HG03520 (cell line): Measurements from ENCODE around the gene TNNT2.

ENCODE experiments used
- ATAC-seq: cut with Tn5 transposase; IDR thresholded peaks from one replicate; pipeline ENCODE4 v1.9.1; 2021; ENCODE audit warnings: mild to moderate bottlenecking, moderate library complexity; ENCODE audit not compliant: unreplicated experiment

TNNT2 gene

DNA sequence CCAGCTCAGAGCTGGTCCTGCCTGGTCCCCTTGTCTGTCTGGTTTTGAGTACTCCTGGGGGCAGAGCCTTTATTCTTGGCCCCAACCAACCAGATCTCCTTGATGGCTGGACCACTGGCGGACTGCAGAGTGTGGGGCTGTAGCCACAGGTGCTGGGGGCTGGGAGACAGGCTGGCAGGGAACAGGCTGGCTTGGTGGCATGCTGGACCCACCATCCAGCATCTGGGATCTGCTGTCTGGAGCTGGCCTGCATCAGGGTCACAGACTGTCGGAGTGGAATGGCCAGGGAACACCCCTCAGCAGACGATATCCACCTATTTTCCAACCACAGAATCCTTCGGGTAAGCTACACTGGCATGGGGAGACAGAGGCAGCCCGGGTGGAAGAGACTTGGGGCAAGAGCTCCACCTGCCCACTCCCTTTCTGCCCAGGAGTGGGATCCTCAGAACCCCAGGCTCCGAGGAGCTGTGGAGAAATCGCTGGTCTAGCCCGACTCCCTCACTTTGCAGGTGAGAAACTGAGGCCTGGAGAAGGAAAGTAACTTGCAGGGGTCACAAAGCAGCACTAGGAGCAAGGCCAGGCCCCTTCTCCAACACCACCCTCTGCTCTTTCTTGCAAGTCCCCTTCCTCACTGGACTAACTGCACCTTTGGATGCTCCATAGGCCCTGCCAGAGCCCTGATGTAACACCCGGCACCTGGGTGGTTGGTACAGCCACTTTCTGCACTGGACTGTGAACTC lies 40.6 kb downstream of the TNNT2 start:
- ATAC-seq = no peak

DNA sequence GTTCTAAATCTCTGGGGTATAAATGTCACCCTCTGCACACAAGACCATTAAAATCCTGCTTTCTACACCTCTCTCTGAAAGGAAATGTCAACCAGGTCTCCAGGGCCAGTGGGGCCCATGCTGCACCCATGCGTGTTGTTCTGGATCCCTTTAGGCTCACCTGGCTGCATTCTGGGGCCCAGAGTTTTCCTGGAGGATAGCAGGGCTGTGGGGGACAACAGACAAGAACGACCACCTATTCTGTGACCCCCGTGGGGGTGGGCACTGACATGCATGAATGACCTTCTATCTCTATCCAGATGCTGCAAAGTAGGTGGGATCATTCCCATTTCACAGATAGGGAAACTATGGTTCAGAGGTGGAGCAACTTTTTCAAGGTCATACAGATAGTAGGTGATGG lies 41.6 kb downstream of the TNNT2 start:
- ATAC-seq = no peak

DNA sequence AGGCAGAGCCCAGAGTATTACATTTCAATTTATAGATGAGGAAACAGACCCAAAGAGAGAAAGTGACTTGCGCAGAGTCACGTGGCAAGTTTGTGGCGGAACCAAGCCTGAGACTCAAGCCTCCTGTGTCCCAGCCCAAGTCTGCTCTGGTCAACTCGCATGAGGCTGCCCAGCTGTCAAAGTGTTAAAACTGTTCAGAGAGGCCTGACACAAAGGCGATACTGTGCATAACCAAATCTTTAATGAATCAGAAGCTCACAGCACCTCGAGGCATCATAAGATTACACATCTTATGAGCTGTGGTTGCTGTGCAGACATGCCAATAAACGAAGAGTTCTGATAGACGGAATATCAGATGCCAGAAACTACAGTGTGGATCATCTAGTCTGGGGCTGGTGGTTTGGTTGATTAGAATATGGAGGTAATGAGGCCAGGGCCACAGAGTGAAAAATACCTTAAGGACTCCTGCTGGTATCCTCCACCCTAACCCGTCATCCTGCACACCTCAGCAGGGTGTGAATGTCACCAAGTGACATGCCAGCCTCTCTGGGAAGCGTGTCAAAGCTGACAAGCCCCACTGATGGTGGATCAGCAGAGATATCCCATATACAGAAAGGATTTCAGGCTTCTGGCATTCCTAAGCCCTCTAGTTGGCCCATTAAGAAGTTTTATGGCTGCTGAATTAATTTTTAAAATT lies 42.2 kb downstream of the TNNT2 start:
- no peak for ATAC-seq

DNA sequence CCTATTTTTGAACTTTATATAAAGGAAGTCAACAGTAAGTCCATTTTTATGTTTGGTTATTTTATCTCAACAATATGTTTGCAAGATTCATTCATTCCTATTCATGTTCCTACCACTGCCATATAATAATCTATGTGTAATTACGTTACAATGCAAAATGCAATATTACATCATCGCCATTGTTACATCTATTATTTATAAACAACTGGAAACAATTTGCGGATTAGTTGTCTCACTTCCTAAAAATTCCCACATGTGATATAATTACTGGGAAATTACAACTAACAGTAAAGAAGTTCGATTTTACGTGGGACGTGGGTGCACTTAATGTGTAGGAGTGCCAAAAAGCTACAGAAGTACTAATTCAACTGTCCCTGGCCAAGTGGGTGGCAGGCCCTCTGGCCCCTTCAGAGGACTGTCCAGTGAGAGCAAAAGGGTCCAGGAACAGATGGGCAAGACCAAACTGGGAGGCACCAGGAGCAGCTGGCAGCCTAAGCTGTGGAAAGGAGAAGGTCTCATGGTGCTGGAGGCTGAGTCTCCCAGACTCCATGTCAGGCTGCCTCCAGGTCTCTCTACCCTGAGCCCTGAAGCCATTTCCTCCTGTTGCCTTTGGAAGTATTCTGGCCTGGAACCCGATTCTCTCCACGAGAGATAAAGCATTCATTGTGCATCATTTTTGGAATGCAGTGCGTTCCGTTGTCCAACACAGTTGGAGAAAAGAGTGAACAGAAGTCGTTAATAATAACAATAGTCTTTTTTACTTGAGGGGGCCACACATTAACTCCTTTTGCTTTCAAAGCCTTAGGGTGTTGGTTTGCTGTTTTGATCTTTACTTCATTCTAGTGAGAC lies 42.9 kb downstream of the TNNT2 start:
- ATAC-seq = no peak

DNA sequence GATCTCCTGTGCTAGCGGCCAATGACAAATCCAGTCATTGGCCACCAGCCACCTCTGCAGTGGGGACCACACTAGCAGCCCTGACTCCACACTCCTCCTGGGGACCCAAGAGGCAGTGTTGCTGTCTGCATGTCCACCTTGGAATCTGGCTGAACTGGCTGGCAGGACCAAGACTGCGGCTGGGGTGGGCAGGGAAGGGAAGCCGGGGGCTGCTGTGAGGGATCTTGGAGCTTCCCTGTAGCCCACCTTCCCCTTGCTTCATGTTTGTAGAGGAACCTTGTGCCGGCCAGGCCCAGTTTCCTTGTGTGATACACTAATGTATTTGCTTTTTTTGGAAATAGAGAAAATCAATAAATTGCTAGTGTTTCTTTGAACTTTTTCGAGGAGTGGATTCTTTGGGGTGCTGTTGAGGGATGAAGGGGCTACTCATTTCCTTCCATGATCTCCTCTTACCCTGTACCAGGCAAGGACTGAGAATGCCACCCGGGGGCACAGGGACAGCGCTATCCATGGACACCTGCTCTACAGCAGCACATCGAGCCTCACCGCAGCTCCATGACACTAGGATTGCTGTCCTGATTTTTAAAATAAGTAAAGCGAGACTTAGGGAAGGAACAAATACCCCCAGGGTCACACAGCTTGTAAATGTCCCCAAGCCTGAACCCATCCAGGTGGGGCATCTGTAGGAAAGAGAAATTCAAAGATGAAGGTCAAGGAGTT lies 44.7 kb downstream of the TNNT2 start:
- ATAC-seq = no peak

DNA sequence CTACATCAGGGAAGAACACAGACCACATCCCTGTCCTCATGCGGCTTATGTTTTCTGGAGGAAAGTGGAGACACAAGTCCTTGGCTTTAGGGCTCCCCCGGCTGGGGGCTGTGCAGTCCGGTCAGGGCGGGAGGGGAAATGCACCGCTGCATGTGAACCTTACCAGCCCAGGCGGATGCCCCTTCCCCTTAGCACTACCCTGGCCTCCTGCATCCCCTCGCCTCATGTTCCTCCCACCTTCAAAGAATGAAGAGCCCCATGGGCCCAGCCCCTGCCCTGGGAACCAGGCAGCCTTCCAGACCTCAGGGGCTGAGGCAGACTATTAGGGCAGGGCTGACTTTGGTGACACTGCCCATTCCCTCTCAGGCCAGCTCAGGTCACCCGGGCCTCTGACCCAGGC lies 45.5 kb downstream of the TNNT2 start:
- no peak for ATAC-seq

DNA sequence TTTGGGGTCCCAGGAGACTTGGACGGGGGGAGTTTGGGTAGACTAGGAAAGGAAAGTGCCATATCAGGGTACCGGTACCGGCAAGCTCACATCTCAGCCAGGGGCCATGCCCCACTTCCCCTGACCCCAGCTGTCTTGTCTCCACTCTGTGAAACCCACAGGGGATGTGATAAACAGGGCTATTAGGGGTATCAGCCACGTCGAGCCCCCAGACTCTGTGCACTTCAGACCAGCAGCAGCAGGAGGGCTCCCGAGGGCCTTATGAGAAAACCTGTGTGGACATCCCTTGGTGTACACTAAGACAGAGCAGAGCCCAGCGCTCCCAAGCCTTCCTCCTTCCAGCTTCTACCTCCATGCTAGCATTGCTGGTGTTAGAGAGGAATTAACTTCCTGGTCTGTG lies 46.3 kb downstream of the TNNT2 start:
- no peak for ATAC-seq

DNA sequence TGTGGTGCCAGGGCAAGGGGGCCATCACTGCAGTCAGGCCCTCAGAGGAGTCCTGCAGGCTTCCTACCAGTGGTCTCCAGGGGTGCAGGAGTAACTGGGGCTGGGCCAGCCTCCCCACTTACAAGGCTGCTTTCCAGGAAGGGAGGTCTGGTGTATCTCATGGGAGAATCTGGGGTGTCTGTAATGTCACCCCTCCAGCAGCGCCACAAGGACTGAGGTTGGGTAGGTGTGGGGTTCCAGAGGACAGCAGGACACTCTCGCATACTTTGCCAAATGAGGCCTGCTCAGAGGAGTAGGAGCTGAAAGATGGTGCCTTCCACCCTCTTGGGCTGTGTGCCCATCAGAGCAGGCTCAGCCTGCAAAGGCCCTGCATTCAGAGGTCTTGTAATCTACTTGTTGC lies 46.9 kb downstream of the TNNT2 start:
- no peak for ATAC-seq

DNA sequence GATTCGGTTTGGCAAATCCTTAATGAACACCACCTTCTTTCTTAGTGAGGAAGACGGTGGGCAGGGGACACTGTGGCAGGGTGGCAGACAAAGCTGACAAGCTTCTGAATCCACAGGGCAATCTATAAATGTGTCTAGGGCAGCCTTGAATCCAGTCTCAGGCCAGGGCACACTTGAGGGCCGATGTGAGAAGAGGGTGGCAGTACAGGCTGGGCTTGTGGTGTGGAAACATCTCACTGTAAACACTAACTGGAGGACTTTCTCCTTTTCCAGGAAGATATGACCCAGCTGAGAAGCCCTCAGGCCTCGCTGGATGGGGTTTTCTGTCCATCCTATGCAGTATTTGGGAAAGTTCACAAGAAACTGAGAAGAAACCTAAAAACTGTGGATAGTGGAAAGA lies 47.7 kb downstream of the TNNT2 start:
- no peak for ATAC-seq

DNA sequence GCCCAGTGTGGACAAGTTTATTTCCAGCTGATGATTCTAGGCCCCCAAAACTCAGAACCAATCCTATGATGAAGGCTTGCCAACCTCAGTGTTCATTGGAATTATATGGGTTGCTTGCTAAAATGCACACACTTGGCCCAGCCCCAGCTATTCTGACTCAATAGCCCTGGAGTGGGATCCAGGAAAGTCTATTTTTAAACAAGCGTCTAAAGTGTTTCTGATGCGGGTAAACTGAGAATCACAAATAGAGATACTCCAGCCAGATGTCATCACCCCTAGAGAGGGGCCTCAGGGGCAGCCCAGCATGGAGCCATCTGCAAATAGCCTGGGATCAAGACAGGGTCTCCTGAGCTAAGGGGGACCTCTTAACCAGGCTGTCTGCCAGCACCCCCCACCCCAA lies 48.2 kb downstream of the TNNT2 start:
- ATAC-seq = no peak

DNA sequence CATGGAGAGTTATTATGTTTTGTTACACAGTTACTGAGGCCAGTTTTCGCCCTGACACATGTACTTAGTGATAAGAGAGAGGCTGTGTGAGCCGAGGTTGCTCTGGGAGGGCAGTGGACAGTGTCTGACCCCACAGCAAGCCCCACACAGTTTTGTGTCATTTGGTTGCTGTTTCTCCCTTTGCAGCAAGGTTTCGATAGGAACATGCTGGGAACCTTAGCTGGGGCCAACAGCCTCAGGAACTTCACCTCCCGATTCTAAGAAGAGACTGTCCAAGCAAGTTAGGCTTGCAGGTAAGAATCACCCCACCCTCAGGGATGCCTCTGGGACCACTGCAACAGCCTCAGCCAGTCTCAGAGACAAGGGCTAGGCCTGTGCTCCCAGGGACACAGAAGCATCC lies 48.9 kb downstream of the TNNT2 start:
- no peak for ATAC-seq

DNA sequence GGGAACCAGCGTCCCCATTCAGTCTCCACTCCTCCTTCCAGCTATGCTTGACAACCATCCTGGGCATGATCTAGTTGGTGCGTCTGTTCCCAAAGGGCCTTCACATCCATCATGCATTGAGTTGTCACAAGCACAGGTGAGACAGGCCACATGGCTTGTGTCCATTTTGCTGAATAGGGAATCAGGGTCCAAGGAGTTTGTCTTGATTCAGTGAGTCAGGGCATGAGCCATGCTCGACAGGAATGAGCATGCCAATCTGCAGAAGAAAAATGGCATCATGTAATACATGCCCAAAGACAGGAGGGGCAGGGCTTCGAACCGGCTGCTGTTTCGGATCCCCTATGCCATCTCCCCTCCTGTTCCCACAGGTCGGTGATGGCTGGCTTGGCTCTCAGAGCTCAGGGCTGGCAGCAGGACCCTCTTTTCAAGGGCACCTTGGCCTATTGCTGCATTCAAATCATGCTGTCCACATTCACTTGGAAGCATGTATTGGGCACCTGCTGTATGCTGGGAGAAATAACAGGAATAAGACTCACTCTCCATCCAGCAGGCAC lies 49.7 kb downstream of the TNNT2 start:
- no peak for ATAC-seq

DNA sequence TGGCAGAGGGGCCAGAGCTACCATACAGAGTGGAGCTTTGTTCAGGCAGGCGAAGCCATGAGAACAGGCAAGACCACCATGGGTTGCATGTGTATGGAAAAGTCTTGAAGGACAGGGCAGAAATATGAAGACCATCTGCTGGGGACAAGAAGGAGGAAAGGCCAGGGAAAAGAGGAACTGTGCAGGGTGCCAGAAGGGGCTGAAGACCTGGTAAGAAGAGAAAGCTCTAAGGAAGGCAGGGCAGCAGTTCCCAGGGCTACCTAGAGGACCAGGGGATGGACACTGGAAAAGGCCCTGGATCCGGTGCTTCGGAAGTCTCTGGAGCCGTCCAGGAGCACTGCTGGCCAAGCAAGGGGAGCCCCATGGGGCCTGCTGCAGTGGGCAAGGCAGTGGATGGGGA lies 50.8 kb downstream of the TNNT2 start:
- no peak for ATAC-seq

DNA sequence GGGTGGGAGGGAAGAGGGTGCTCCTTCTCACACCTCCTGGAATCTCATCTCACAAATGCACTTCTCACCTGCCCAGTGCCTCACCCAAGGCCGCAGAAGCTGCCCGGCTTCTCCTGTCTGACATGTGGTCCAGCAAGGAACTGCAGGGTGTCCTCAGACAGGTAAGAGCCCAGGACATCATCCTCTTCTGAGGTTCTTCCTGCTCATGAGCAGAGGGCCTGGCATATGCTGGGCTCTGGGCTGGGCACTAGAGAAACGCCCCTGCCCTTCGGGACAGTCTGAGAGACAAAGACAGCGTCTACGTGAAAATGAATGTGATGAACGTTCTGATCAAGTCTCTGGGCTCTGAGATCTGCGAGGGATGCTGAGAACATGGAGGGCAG lies 51.8 kb downstream of the TNNT2 start:
- no peak for ATAC-seq

DNA sequence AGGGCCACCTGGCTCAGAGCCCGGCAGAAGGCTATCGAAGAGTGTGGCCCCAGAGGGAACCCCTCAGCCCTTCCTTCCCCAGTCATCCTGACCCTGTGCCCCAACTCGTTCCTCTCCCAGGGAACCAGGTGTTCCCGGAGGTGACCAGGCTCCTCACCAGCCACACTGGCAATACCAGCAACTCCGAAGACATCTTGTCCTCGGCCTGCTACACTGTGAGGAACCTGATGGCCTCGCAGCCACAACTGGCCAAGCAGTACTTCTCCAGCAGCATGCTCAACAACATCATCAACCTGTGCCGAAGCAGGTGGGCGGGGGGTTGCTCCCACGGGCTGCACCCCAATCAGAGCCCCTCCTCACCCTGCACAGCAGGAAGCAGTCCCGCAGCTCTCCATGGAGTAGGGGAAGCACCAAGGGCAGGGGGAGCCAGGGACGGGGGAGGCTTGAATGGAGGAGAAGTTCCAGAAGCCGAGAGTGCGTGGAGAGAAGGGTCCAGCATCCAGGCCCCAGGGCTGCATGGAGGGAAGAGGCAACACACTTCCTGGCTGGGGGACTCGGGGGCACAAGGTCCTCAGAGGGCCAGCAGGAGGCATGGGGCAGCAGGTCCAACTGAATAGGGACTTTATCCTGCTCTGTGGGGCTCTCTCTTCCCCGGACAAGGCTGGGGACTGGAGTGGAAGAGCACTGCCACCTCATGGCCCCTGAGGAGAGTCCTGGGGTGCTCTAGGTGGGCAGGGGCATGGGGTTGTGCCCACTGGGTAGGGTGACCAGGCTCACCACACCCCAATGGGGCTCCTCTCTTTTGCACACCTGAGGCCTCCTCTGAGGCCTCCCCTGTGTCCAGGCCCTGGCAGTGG lies 52.4 kb downstream of the TNNT2 start:
- no peak for ATAC-seq

DNA sequence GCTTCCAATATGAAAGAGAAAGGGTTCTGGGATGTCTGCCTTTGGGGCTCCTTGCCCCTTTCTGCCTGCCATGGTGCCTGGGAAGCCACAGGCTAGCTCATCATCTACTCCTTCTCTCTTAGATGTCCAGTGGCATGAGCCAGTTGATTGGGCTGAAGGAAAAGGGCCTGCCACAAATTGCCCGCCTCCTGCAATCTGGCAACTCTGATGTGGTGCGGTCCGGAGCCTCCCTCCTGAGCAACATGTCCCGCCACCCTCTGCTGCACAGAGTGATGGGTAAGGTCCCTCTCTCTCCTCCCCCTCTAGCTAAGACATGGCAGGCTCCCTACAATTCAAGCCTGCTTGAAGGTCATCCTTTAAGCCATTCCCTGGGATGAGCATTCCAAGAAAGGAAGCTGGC lies 53.2 kb downstream of the TNNT2 start:
- no peak for ATAC-seq

DNA sequence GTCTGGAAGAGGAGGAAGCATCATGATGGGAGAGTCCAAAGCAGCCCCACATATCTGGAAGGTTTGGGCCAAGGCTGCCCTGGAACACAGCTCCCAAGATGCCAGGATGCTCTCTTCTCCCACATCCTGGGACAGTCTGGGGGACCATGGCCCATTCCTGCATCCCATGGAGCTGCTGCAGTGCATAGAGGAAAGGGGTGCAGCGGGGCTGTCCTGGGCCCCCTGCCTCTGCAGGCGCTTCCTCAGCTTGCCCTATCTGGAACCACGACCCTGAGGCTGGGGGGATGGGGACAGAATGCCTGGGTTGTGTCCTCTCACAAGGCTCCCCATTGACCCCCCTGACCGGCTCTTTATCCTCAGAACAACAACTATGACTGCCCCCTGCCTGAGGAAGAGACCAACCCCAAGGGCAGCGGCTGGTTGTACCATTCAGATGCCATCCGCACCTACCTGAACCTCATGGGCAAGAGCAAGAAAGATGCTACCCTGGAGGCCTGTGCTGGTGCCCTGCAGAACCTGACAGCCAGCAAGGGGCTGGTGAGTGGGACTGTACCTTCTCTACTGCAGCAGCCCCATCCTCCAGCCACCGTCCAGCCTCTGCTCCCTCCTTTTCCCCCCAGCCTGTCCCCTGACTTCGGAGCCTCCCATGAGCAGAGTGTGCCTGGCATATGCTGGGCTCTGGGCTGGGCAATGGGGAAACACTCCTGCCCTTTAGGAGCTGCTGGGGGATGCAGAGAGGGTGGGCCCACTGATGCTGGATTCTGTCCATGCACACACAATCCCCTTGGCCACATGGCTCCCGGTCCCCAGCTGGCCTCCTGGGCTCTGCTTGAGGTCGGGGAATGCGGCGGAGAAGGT lies 54.6 kb downstream of the TNNT2 start:
- no peak for ATAC-seq

DNA sequence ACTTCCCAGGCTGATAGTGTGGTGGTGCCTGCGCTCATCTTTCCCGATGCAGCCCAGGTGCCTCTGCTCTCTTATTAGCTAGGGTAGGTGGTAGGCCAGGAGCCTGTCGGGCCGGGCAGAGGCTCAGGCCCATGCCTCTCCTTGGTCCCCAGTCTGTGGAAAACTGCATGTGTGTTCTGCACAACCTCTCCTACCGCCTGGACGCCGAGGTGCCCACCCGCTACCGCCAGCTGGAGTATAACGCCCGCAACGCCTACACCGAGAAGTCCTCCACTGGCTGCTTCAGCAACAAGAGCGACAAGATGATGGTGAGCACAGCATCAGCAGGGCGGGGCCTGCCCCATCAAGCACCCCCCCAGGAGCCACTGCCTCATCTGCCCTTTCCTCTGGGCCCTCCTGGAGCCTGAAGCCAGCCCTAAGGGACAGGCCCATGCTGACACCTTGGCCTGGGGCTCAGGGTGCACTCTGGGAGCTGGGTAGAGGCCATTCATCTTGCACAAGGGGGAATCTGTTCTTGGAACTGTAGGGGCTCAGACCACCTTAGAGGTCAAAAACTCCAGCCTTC lies 55.6 kb downstream of the TNNT2 start:
- no peak for ATAC-seq
